ENCODE measurements around the gene CCT4. TPM values are rescaled to one million over a fixed set of nuclear protein-coding genes. Genes with fewer than 3 reads are reported as not detected.
A peak's percentile ranks its signal among the peaks of the same experiment; 100 is the strongest.
"Not testable (repeated sequence)": the region's sequence is repeated elsewhere in the genome, so short reads cannot be mapped to it uniquely, and the experiment has no call there.

The CCT4 gene
- total and polyA plus RNA-seq, 5 donors from 2014 or later = 104 to 151 (median 128) TPM

DNA sequence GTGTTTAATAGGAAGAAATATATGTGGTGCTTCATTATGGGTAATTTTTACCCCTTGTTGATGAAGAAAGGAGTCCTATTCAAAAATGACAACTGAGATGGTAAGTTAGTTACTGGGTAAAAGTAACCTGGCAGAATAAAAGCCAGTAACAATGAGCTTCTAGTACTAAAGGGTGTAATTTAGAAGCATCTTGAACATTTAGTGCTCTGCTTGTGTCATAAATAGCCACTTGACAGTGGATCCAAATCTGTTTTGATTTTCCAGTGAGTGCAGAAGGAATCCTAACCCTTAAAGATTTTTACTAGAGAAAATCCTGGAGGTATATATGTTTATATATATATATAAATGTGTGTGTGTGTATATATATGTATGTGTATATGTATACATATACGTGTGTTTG lies 32.1 kb upstream of the CCT4 start:
- H3K27ac ChIP-seq (ENCODE audit: insufficient read depth, low read length, poor library complexity, severe bottlenecking) = no peak overlapping the region
- H3K9me3 Mint-ChIP-seq = no peaks in the 10 kb centered on the region
- no peaks in the 10 kb centered on the region for H3K9me3 ChIP-seq (ENCODE audit: control insufficient read depth in 2 of 2, low read length in 2 of 2)
- H3K27me3 Mint-ChIP-seq = no peaks in the 10 kb centered on the region
- H3K36me3 Mint-ChIP-seq = peaks cover 16% of the 10 kb centered on the region
- DNase-seq (no peak), ATAC-seq (ENCODE audit: low read depth in 2 of 2) (no peak)
- H3K4me3 ChIP-seq (ENCODE audit: low read depth, low read length) = no peak overlapping the region
- no peaks in the 10 kb centered on the region for H3K27me3 ChIP-seq (ENCODE audit: control insufficient read depth, insufficient read depth, low read length)
- peaks cover 0 to 7% (median 2%) of the 10 kb centered on the region in 4 donors for H3K4me1 Mint-ChIP-seq
- no peak overlapping the region for H3K4me3 Mint-ChIP-seq
- no peaks in the 10 kb centered on the region for H3K36me3 ChIP-seq (ENCODE audit: control insufficient read depth, insufficient read depth, low read length)
- H3K27ac Mint-ChIP-seq = no peak overlapping the region
- no peaks in the 10 kb centered on the region for H3K4me1 ChIP-seq (ENCODE audit: control insufficient read depth, insufficient read depth, low read length, poor library complexity, severe bottlenecking)

DNA sequence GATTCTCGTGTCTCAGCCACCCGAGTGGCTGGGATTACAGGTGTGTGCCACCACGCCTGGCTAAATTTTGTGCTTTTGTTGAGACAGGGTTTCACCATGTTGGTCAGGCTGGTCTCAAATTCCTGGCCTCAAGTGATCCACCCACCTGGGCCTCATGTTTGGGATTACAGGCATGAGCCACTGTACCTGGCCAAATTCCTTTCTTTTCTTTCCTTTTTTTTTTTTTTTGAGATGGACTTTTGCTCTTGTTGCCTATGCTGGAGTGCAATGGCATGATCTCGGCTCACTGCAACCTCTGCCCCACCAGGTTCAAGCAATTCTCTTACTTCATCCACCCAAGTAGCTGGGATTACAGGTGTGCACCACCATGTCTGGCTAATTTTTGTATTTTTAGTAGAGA lies 26.3 kb upstream of the CCT4 start:
- not testable (repeated sequence) for ATAC-seq (ENCODE audit: low read depth in 2 of 2); H3K27me3 Mint-ChIP-seq; H3K36me3 Mint-ChIP-seq; H3K4me3 ChIP-seq (ENCODE audit: low read depth, low read length); H3K36me3 ChIP-seq (ENCODE audit: control insufficient read depth, insufficient read depth, low read length); H3K27me3 ChIP-seq (ENCODE audit: control insufficient read depth, insufficient read depth, low read length); H3K4me3 Mint-ChIP-seq; DNase-seq; H3K4me1 ChIP-seq (ENCODE audit: control insufficient read depth, insufficient read depth, low read length, poor library complexity, severe bottlenecking); H3K27ac ChIP-seq (ENCODE audit: insufficient read depth, low read length, poor library complexity, severe bottlenecking); H3K9me3 Mint-ChIP-seq; H3K9me3 ChIP-seq (ENCODE audit: control insufficient read depth in 2 of 2, low read length in 2 of 2)
- Mint-ChIP-seq H3K27ac (peak overlapping the region in 1 of 3 donors; percentile 76), H3K4me1 (peaks cover 6 to 13% (median 10%) of the 10 kb centered on the region in 4 donors)

DNA sequence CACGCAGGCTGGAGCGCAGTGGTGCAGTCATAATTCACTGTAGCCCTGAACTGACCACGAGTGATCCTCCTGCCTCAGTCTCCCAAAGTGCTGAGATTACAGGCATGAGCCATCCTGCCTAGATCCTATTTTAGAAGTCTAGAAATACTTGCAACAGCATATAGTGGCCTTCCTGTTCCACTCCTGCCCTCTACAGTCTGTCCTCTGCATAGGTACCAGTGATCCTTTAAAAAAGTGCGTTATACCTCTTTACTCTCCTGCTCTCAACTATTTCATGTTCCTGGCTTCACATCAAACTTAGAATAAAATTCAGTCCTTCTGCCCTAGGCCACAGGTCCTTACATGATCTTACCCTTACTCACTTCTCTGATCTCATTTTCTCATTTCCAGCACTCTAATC lies 23.1 kb upstream of the CCT4 start:
- no peak for ATAC-seq (ENCODE audit: low read depth in 2 of 2)
- Mint-ChIP-seq H3K27ac (no peak overlapping the region), H3K9me3 (peaks cover 0 to 1% (median 0%) of the 10 kb centered on the region in 7 donors), H3K4me3 (peak overlapping the region in 1 of 4 donors; percentile 69), H3K36me3 (peaks cover 8% of the 10 kb centered on the region), H3K4me1 (peaks cover 13 to 28% (median 18%) of the 10 kb centered on the region in 4 donors), H3K27me3 (no peaks in the 10 kb centered on the region)
- H3K4me3 ChIP-seq (ENCODE audit: low read depth, low read length) = no peak overlapping the region
- H3K4me1 ChIP-seq (ENCODE audit: control insufficient read depth, insufficient read depth, low read length, poor library complexity, severe bottlenecking) = peaks cover 2% of the 10 kb centered on the region
- no peaks in the 10 kb centered on the region for H3K36me3 ChIP-seq (ENCODE audit: control insufficient read depth, insufficient read depth, low read length)
- no peak overlapping the region for H3K27ac ChIP-seq (ENCODE audit: insufficient read depth, low read length, poor library complexity, severe bottlenecking)
- H3K27me3 ChIP-seq (ENCODE audit: control insufficient read depth, insufficient read depth, low read length) = no peaks in the 10 kb centered on the region
- no peaks in the 10 kb centered on the region for H3K9me3 ChIP-seq (ENCODE audit: control insufficient read depth in 2 of 2, low read length in 2 of 2)
- DNase-seq = peak in 1 of 3 donors; percentile 32

DNA sequence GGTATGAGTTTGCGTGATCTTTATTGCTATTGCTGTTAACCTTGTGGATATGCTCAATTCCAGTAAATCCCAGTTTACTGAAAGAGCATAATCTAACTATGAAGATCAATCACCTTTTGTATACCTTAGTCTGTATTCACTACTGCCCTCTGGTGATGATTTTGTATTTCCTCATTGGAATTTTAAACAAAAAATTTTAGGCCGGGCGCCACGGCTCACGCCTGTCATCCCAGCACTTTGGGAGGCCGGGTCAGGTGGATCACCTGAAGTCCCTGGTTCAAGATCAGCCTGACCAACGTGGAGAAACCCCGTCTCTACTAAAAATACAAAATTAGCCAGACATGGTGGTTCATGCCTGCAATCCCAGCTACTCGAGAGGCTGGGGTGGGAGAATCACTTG lies 22.1 kb upstream of the CCT4 start:
- no peak overlapping the region for H3K27ac ChIP-seq (ENCODE audit: insufficient read depth, low read length, poor library complexity, severe bottlenecking)
- Mint-ChIP-seq H3K36me3 (peaks cover 8% of the 10 kb centered on the region), H3K27ac (no peak overlapping the region), H3K4me1 (peaks cover 13 to 34% (median 19%) of the 10 kb centered on the region in 4 donors), H3K9me3 (peaks cover 0 to 1% (median 0%) of the 10 kb centered on the region in 7 donors), H3K4me3 (no peak overlapping the region), H3K27me3 (no peaks in the 10 kb centered on the region)
- no peak overlapping the region for H3K4me3 ChIP-seq (ENCODE audit: low read depth, low read length)
- no peaks in the 10 kb centered on the region for H3K27me3 ChIP-seq (ENCODE audit: control insufficient read depth, insufficient read depth, low read length)
- H3K9me3 ChIP-seq (ENCODE audit: control insufficient read depth in 2 of 2, low read length in 2 of 2) = no peaks in the 10 kb centered on the region
- no peak for ATAC-seq (ENCODE audit: low read depth in 2 of 2)
- peak in 1 of 3 donors; percentile 15 for DNase-seq
- H3K4me1 ChIP-seq (ENCODE audit: control insufficient read depth, insufficient read depth, low read length, poor library complexity, severe bottlenecking) = peaks cover 10% of the 10 kb centered on the region
- no peaks in the 10 kb centered on the region for H3K36me3 ChIP-seq (ENCODE audit: control insufficient read depth, insufficient read depth, low read length)

DNA sequence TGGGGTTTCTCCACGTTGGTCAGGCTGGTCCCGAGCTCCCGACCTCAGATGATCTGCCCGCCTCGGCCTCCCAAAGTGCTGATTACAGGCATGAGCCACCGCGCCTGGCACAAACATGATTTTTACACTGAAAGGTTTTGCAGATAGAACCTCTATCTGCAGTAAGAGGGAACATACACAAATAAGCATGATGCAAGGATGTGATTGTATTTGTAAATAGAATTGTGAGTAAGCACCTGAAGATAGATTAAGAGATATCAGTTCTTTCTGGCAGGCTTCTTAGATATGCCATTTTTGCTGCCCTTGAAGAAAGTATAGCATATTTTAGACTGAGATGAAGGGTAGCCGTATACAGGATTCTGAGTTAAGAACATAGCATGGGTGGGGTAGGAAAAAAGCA lies 20.7 kb upstream of the CCT4 start:
- Mint-ChIP-seq H3K4me1 (peaks cover 17 to 45% (median 21%) of the 10 kb centered on the region in 4 donors), H3K27ac (peak overlapping the region in 1 of 3 donors; percentile 20), H3K27me3 (no peaks in the 10 kb centered on the region), H3K36me3 (peaks cover 3% of the 10 kb centered on the region), H3K9me3 (peaks cover 0 to 1% (median 0%) of the 10 kb centered on the region in 7 donors), H3K4me3 (peak overlapping the region in 2 of 4 donors; percentile 27 to 68)
- Histone ChIP-seq H3K27me3 (ENCODE audit: control insufficient read depth, insufficient read depth, low read length) (no peaks in the 10 kb centered on the region), H3K4me3 (ENCODE audit: low read depth, low read length) (no peak overlapping the region), H3K36me3 (ENCODE audit: control insufficient read depth, insufficient read depth, low read length) (no peaks in the 10 kb centered on the region), H3K9me3 (ENCODE audit: control insufficient read depth in 2 of 2, low read length in 2 of 2) (no peaks in the 10 kb centered on the region), H3K27ac (ENCODE audit: insufficient read depth, low read length, poor library complexity, severe bottlenecking) (no peak overlapping the region), H3K4me1 (ENCODE audit: control insufficient read depth, insufficient read depth, low read length, poor library complexity, severe bottlenecking) (peaks cover 10% of the 10 kb centered on the region)
- ATAC-seq (ENCODE audit: low read depth in 2 of 2) (no peak), DNase-seq (no peak)

GRCh38 chr2:61906186-61906470 lies 17.7 kb upstream of the CCT4 start:
- Histone ChIP-seq H3K36me3 (ENCODE audit: control insufficient read depth, insufficient read depth, low read length) (no peaks in the 10 kb centered on the region), H3K9me3 (ENCODE audit: control insufficient read depth in 2 of 2, low read length in 2 of 2) (no peaks in the 10 kb centered on the region), H3K27ac (ENCODE audit: insufficient read depth, low read length, poor library complexity, severe bottlenecking) (no peak overlapping the region), H3K4me1 (ENCODE audit: control insufficient read depth, insufficient read depth, low read length, poor library complexity, severe bottlenecking) (peaks cover 10% of the 10 kb centered on the region), H3K4me3 (ENCODE audit: low read depth, low read length) (peak overlapping the region; percentile 92), H3K27me3 (ENCODE audit: control insufficient read depth, insufficient read depth, low read length) (no peaks in the 10 kb centered on the region)
- Mint-ChIP-seq H3K9me3 (peaks cover 0 to 1% (median 0%) of the 10 kb centered on the region in 7 donors), H3K27me3 (no peaks in the 10 kb centered on the region), H3K27ac (peak overlapping the region; percentile 43 to 91 (median 88)), H3K36me3 (peaks cover 3% of the 10 kb centered on the region), H3K4me1 (peaks cover 10 to 42% (median 16%) of the 10 kb centered on the region in 4 donors), H3K4me3 (peak overlapping the region; percentile 80 to 97 (median 95))
- ATAC-seq (ENCODE audit: low read depth in 2 of 2) (no peak), DNase-seq (no peak)

DNA sequence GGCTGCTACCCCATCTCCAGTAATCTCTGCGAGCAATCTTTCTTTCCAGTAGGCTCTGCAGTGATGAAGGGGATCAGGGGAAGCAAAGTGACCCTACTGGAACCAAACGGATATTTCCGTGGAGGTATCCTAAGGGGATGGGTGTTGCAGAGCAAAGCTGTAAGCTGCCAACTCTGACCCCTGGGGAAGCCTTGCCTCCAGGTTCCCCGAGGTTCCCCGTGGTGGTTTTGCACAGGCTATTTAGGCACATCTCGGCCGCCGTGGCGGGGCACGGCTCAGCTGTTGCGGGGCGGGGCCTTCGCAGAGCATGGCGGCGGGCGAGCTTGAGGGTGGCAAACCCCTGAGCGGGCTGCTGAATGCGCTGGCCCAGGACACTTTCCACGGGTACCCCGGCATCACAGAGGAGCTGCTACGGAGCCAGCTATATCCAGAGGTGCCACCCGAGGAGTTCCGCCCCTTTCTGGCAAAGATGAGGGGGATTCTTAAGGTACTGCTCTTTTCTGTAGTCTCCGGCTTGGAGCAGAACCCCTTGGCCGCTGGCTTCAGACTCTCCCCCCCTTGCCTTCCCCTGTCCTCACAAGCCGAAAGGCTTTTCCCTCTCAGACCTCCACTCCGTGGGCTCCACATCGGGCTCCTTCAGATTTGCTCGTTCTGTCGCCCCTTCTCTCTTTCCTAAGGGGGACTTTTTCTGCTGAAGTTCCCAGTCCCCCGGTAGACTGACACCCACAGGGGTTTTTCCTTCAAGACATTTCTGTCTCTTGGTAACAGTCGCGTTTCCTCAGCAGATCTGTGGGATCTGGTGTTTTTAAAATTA lies 17.1 kb upstream of the CCT4 start, which contains the start of gene COMMD1:
Gene COMMD1, plus strand, starts transcription at position 303 of the 814 bp plus-strand sequence. Its CDS starts 5 bp downstream, at position 308.
- Histone ChIP-seq H3K27ac (ENCODE audit: insufficient read depth, low read length, poor library complexity, severe bottlenecking) (peak within 1 kb of the TSS; percentile 43), H3K4me3 (ENCODE audit: low read depth, low read length) (peak within 1 kb of the TSS; percentile 92), H3K36me3 (ENCODE audit: control insufficient read depth, insufficient read depth, low read length) (no peaks in the 10 kb centered on the region), H3K9me3 (ENCODE audit: control insufficient read depth in 2 of 2, low read length in 2 of 2) (no peaks in the 10 kb centered on the region), H3K27me3 (ENCODE audit: control insufficient read depth, insufficient read depth, low read length) (no peaks in the 10 kb centered on the region), H3K4me1 (ENCODE audit: control insufficient read depth, insufficient read depth, low read length, poor library complexity, severe bottlenecking) (peaks cover 10% of the 10 kb centered on the region)
- DNase-seq (peak; percentile 67 to 88 (median 76)), ATAC-seq (ENCODE audit: low read depth in 2 of 2) (peak; percentile 98 to 99)
- H3K4me3 Mint-ChIP-seq = peak within 1 kb of the TSS; percentile 80 to 97 (median 95)
- peaks cover 10 to 41% (median 16%) of the 10 kb centered on the region in 4 donors for H3K4me1 Mint-ChIP-seq
- H3K27me3 Mint-ChIP-seq = no peaks in the 10 kb centered on the region
- H3K36me3 Mint-ChIP-seq = peaks cover 3% of the 10 kb centered on the region
- peaks cover 0 to 1% (median 0%) of the 10 kb centered on the region in 7 donors for H3K9me3 Mint-ChIP-seq
- H3K27ac Mint-ChIP-seq = peak within 1 kb of the TSS; percentile 52 to 91 (median 88)

DNA sequence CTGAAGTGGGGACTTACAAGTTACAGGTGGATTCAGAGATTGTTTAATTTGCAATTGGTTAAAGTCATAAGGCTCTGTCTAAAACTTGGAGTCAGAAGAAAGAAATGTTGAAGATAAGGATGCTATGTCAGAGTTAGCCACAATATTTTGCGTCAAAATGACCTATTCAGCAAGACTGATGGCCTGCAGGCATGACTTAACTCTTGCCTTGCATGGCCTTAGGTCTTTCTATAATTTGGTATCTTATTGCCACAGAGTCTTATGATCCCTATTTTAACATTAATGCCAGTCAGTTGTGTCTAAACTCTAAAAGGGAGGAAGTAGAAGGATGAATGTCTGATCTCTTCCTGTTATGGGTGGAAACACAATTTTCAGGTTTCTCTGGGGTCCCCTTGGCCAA lies 11.8 kb upstream of the CCT4 start:
- Histone ChIP-seq H3K9me3 (ENCODE audit: control insufficient read depth in 2 of 2, low read length in 2 of 2) (no peaks in the 10 kb centered on the region), H3K36me3 (ENCODE audit: control insufficient read depth, insufficient read depth, low read length) (no peaks in the 10 kb centered on the region), H3K4me1 (ENCODE audit: control insufficient read depth, insufficient read depth, low read length, poor library complexity, severe bottlenecking) (no peaks in the 10 kb centered on the region), H3K27me3 (ENCODE audit: control insufficient read depth, insufficient read depth, low read length) (no peaks in the 10 kb centered on the region), H3K27ac (ENCODE audit: insufficient read depth, low read length, poor library complexity, severe bottlenecking) (no peak overlapping the region), H3K4me3 (ENCODE audit: low read depth, low read length) (no peak overlapping the region)
- H3K9me3 Mint-ChIP-seq = no peaks in the 10 kb centered on the region
- peaks cover 4% of the 10 kb centered on the region for H3K27me3 Mint-ChIP-seq
- H3K36me3 Mint-ChIP-seq = no peaks in the 10 kb centered on the region
- no peak overlapping the region for H3K27ac Mint-ChIP-seq
- no peak for DNase-seq
- peaks cover 0 to 8% (median 5%) of the 10 kb centered on the region in 4 donors for H3K4me1 Mint-ChIP-seq
- H3K4me3 Mint-ChIP-seq = no peak overlapping the region
- ATAC-seq (ENCODE audit: low read depth in 2 of 2) = no peak

Data from CD4-positive, CD25-positive, alpha-beta regulatory T cell (primary cell).